ENCODE data around the gene CUX1.

Gene CUX1

GRCh38 chr7:102186306-102186705 is 368.9 kb downstream of the CUX1 start:
- Histone ChIP-seq H3K27me3 (ENCODE audit: low read depth, low read length) (no peaks in the 10 kb centered on the region), H3K9me3 (ENCODE audit: control insufficient read depth in 1 of 2, low read length in 2 of 2) (no peaks in the 10 kb centered on the region), H3K27ac (ENCODE audit: low read length) (no peak overlapping the region), H3K4me1 (ENCODE audit: control insufficient read depth in 1 of 2, insufficient read depth in 2 of 2, low read length in 2 of 2) (no peaks in the 10 kb centered on the region), H3K4me3 (ENCODE audit: low read depth in 1 of 2, low read length in 2 of 2) (no peak overlapping the region), H3K36me3 (ENCODE audit: control insufficient read depth in 1 of 2, insufficient read depth in 2 of 2, low read length in 2 of 2) (peaks cover 10 to 46% of the 10 kb centered on the region in 2 donors)

- no peaks in the 10 kb centered on the region for H3K27me3 ChIP-seq (ENCODE audit: low read depth, low read length)
- peaks cover 15 to 50% of the 10 kb centered on the region in 2 donors for H3K36me3 ChIP-seq (ENCODE audit: control insufficient read depth in 1 of 2, insufficient read depth in 2 of 2, low read length in 2 of 2)
- H3K4me3 ChIP-seq (ENCODE audit: low read depth in 1 of 2, low read length in 2 of 2): no peak overlapping the region
- H3K9me3 ChIP-seq (ENCODE audit: control insufficient read depth in 1 of 2, low read length in 2 of 2): no peaks in the 10 kb centered on the region
- H3K4me1 ChIP-seq (ENCODE audit: control insufficient read depth in 1 of 2, insufficient read depth in 2 of 2, low read length in 2 of 2): no peaks in the 10 kb centered on the region
- no peak overlapping the region for H3K27ac ChIP-seq (ENCODE audit: low read length)
These were observed 371.3 kb downstream of the CUX1 start for GRCh38 chr7:102188746-102189145.

GRCh38 chr7:102189756-102190155 is 372.3 kb downstream of the CUX1 start:
- no peak overlapping the region for H3K27ac ChIP-seq (ENCODE audit: low read length)
- H3K36me3 ChIP-seq (ENCODE audit: control insufficient read depth in 1 of 2, insufficient read depth in 2 of 2, low read length in 2 of 2): peaks cover 15 to 46% of the 10 kb centered on the region in 2 donors
- no peaks in the 10 kb centered on the region for H3K4me1 ChIP-seq (ENCODE audit: control insufficient read depth in 1 of 2, insufficient read depth in 2 of 2, low read length in 2 of 2)
- no peaks in the 10 kb centered on the region for H3K27me3 ChIP-seq (ENCODE audit: low read depth, low read length)
- H3K9me3 ChIP-seq (ENCODE audit: control insufficient read depth in 1 of 2, low read length in 2 of 2): no peaks in the 10 kb centered on the region
- H3K4me3 ChIP-seq (ENCODE audit: low read depth in 1 of 2, low read length in 2 of 2): no peak overlapping the region

GRCh38 chr7:102190776-102191350 is 373.4 kb downstream of the CUX1 start:
- Histone ChIP-seq H3K9me3 (ENCODE audit: control insufficient read depth in 1 of 2, low read length in 2 of 2) (no peaks in the 10 kb centered on the region), H3K4me1 (ENCODE audit: control insufficient read depth in 1 of 2, insufficient read depth in 2 of 2, low read length in 2 of 2) (no peaks in the 10 kb centered on the region), H3K4me3 (ENCODE audit: low read depth in 1 of 2, low read length in 2 of 2) (no peak overlapping the region), H3K27me3 (ENCODE audit: low read depth, low read length) (no peaks in the 10 kb centered on the region), H3K36me3 (ENCODE audit: control insufficient read depth in 1 of 2, insufficient read depth in 2 of 2, low read length in 2 of 2) (peaks cover 15 to 47% of the 10 kb centered on the region in 2 donors), H3K27ac (ENCODE audit: low read length) (no peak overlapping the region)

GRCh38 chr7:102191556-102192379 is 374.3 kb downstream of the CUX1 start:
- Histone ChIP-seq H3K27ac (ENCODE audit: low read length) (no peak overlapping the region), H3K4me1 (ENCODE audit: control insufficient read depth in 1 of 2, insufficient read depth in 2 of 2, low read length in 2 of 2) (no peaks in the 10 kb centered on the region), H3K27me3 (ENCODE audit: low read depth, low read length) (no peaks in the 10 kb centered on the region), H3K4me3 (ENCODE audit: low read depth in 1 of 2, low read length in 2 of 2) (no peak overlapping the region), H3K36me3 (ENCODE audit: control insufficient read depth in 1 of 2, insufficient read depth in 2 of 2, low read length in 2 of 2) (peaks cover 17 to 47% of the 10 kb centered on the region in 2 donors), H3K9me3 (ENCODE audit: control insufficient read depth in 1 of 2, low read length in 2 of 2) (no peaks in the 10 kb centered on the region)

- no peak overlapping the region for H3K27ac ChIP-seq (ENCODE audit: low read length)
- H3K4me3 ChIP-seq (ENCODE audit: low read depth in 1 of 2, low read length in 2 of 2): no peak overlapping the region
- H3K4me1 ChIP-seq (ENCODE audit: control insufficient read depth in 1 of 2, insufficient read depth in 2 of 2, low read length in 2 of 2): no peaks in the 10 kb centered on the region
- peaks cover 26 to 55% of the 10 kb centered on the region in 2 donors for H3K36me3 ChIP-seq (ENCODE audit: control insufficient read depth in 1 of 2, insufficient read depth in 2 of 2, low read length in 2 of 2)
- no peaks in the 10 kb centered on the region for H3K9me3 ChIP-seq (ENCODE audit: control insufficient read depth in 1 of 2, low read length in 2 of 2)
- no peaks in the 10 kb centered on the region for H3K27me3 ChIP-seq (ENCODE audit: low read depth, low read length)
These were observed 375.4 kb downstream of the CUX1 start for GRCh38 chr7:102192790-102193189.

- H3K9me3 ChIP-seq (ENCODE audit: control insufficient read depth in 1 of 2, low read length in 2 of 2): no peaks in the 10 kb centered on the region
- H3K4me3 ChIP-seq (ENCODE audit: low read depth in 1 of 2, low read length in 2 of 2): no peak overlapping the region
- peaks cover 26 to 65% of the 10 kb centered on the region in 2 donors for H3K36me3 ChIP-seq (ENCODE audit: control insufficient read depth in 1 of 2, insufficient read depth in 2 of 2, low read length in 2 of 2)
- H3K27me3 ChIP-seq (ENCODE audit: low read depth, low read length): no peaks in the 10 kb centered on the region
- H3K27ac ChIP-seq (ENCODE audit: low read length): no peak overlapping the region
- no peaks in the 10 kb centered on the region for H3K4me1 ChIP-seq (ENCODE audit: control insufficient read depth in 1 of 2, insufficient read depth in 2 of 2, low read length in 2 of 2)
These were observed 376.4 kb downstream of the CUX1 start for GRCh38 chr7:102193806-102194205.

GRCh38 chr7:102195361-102195760 is 377.9 kb downstream of the CUX1 start:
- Histone ChIP-seq H3K4me1 (ENCODE audit: control insufficient read depth in 1 of 2, insufficient read depth in 2 of 2, low read length in 2 of 2) (no peaks in the 10 kb centered on the region), H3K27ac (ENCODE audit: low read length) (no peak overlapping the region), H3K9me3 (ENCODE audit: control insufficient read depth in 1 of 2, low read length in 2 of 2) (no peaks in the 10 kb centered on the region), H3K36me3 (ENCODE audit: control insufficient read depth in 1 of 2, insufficient read depth in 2 of 2, low read length in 2 of 2) (peaks cover 18 to 69% of the 10 kb centered on the region in 2 donors), H3K4me3 (ENCODE audit: low read depth in 1 of 2, low read length in 2 of 2) (no peak overlapping the region), H3K27me3 (ENCODE audit: low read depth, low read length) (no peaks in the 10 kb centered on the region)

GRCh38 chr7:102196028-102196427 is 378.6 kb downstream of the CUX1 start:
- H3K27me3 ChIP-seq (ENCODE audit: low read depth, low read length): no peaks in the 10 kb centered on the region

GRCh38 chr7:102197161-102197560 is 379.7 kb downstream of the CUX1 start:
- no peak overlapping the region for H3K27ac ChIP-seq (ENCODE audit: low read length)
- H3K9me3 ChIP-seq (ENCODE audit: control insufficient read depth in 1 of 2, low read length in 2 of 2): no peaks in the 10 kb centered on the region
- H3K4me1 ChIP-seq (ENCODE audit: control insufficient read depth in 1 of 2, insufficient read depth in 2 of 2, low read length in 2 of 2): no peaks in the 10 kb centered on the region
- H3K27me3 ChIP-seq (ENCODE audit: low read depth, low read length): no peaks in the 10 kb centered on the region
- H3K4me3 ChIP-seq (ENCODE audit: low read depth in 1 of 2, low read length in 2 of 2): no peak overlapping the region
- peaks cover 16 to 67% of the 10 kb centered on the region in 2 donors for H3K36me3 ChIP-seq (ENCODE audit: control insufficient read depth in 1 of 2, insufficient read depth in 2 of 2, low read length in 2 of 2)

More at GRCh38 chr7:102196028-102196427, 378.6 kb downstream of the CUX1 start:
- Histone ChIP-seq H3K9me3 (ENCODE audit: control insufficient read depth in 1 of 2, low read length in 2 of 2) (no peaks in the 10 kb centered on the region), H3K36me3 (ENCODE audit: control insufficient read depth in 1 of 2, insufficient read depth in 2 of 2, low read length in 2 of 2) (peaks cover 16 to 67% of the 10 kb centered on the region in 2 donors), H3K4me3 (ENCODE audit: low read depth in 1 of 2, low read length in 2 of 2) (no peak overlapping the region), H3K27ac (ENCODE audit: low read length) (no peak overlapping the region), H3K4me1 (ENCODE audit: control insufficient read depth in 1 of 2, insufficient read depth in 2 of 2, low read length in 2 of 2) (no peaks in the 10 kb centered on the region)

GRCh38 chr7:102197599-102197998 is 380.2 kb downstream of the CUX1 start:
- Histone ChIP-seq H3K27me3 (ENCODE audit: low read depth, low read length) (no peaks in the 10 kb centered on the region), H3K36me3 (ENCODE audit: control insufficient read depth in 1 of 2, insufficient read depth in 2 of 2, low read length in 2 of 2) (peaks cover 14 to 68% of the 10 kb centered on the region in 2 donors), H3K4me1 (ENCODE audit: control insufficient read depth in 1 of 2, insufficient read depth in 2 of 2, low read length in 2 of 2) (no peaks in the 10 kb centered on the region), H3K4me3 (ENCODE audit: low read depth in 1 of 2, low read length in 2 of 2) (no peak overlapping the region), H3K9me3 (ENCODE audit: control insufficient read depth in 1 of 2, low read length in 2 of 2) (no peaks in the 10 kb centered on the region), H3K27ac (ENCODE audit: low read length) (no peak overlapping the region)

Data from muscle layer of duodenum (tissue), 2 donors.